ENCODE results near the gene SAMD13.
"Not testable (repeated sequence)": the region's sequence is repeated elsewhere in the genome, so short reads cannot be mapped to it uniquely, and the experiment has no call there.

Gene SAMD13

DNA sequence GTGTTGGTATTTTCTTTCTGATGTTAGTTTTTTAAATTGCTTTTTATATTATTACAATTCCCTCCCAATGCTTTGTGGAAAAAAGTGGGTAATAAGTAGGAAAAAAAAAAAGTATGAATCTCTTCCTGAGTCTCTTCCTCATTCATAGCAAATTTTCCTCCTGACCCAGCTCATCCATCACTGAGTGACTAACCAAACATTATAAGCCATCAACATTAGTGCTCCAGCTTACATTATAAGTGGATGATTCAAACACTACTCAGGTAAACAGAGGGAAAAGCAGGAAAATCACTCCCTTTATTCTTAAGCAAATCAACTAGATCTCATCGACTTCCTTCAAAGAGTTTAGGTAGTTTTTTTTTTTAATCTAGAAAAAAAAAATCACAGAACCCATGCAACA lies 15.4 kb upstream of the SAMD13 start:
- no peak for DNase-seq (ENCODE audit: low spot score)

DNA sequence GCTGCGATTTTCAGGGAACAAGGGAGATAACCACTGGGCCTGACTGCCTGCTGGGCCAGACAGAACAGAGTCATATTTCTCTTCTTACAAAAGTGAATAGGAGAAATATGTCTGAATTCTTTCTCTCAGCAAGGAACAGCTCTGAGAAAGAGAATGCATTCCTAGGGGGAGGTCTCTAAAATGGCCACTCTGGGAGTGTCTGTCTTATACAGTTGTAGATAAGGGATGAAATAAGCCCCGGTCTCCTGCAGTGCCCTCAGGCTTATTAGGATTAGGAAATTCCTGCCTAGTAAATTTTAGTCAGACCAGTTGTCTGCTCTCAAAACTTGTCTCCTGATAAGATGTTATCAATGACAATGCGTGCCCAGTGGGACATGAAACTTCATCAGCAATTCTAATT lies 14.1 kb upstream of the SAMD13 start:
- DNase-seq (ENCODE audit: low spot score), result not testable (repeated sequence)

DNA sequence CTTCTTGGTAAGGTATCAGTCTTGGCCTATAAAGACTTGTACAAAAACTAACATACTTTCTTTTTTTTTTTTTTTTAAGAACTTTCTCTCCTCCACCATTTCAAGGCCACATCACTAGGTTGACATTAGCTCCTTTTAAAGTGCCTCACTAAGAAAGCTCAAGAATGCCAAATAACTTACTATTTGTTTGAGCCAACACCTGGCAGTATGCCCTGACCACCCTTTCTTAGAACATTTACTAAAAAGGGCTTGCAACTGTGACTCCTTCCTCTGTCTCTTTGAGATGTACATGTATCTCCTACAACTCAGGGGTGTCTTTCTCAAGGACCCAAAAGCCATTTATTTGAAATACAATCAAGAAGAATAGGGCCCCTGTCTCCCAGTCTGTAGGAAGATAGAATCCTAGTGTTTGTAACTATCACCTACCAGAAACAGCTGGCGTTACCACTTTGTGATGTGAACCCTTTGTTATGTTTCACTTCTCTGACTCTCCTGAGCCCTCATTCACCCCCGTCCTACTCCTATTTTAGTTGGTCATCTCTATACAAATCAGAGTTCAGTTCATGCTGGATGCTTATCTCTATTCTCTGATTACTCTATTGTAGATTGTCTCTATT lies 12.2 kb upstream of the SAMD13 start:
- DNase-seq (ENCODE audit: low spot score), result no peak

DNA sequence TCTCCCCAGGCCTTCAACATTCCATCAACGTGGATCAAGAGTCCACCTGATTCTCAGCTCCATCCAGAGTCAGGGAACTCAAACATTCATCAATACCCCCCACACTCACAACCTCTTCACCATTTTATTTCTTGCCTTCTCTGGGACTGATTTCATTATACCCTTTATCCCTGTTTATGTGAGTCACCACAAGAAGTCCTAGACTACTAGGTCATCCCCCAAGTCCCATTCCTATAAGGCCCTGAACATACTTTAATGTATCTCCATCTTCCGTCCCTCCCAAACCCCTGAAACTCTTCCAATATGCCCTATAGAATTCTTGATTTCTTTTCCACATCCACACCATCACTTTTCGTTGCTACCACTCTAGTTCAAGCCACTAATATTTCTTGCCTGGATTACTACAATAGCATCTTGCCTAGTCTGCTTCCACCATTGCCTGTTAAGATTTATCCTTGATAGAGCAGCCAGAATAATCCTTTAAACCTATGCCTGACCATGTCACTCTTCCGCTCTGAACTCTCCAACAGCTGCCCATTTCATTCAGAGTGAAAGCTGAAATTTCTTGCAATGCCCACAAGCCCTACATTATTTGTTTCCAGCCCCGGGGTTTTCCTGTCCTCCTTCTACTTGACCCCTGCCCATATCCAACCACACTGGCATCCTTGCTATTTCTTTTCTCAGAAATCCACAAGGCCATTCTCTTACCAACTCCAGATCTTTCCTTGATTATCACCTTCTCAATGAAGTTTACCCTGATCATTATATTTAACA lies 9.4 kb upstream of the SAMD13 start:
- no peak for DNase-seq (ENCODE audit: low spot score)

DNA sequence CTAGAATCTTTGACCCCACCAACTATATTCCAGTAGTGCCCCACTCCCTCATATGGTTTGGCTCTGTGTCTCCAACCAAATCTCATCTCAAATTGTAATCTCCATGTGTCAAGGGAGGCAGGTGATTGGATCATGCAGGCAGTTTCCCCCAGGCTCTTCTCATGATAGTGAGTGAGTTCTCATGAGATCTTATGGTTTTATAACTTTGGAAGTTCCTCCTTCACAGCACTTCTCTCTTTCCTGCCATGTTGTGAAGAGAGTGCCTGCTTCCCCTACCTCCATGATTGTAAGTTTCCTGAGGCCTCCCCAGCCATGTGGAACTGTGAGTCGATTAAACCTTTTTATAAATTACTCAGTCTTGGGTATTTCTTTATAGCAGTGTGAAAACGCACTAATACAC lies 7.7 kb upstream of the SAMD13 start:
- DNase-seq (ENCODE audit: low spot score), result no peak

DNA sequence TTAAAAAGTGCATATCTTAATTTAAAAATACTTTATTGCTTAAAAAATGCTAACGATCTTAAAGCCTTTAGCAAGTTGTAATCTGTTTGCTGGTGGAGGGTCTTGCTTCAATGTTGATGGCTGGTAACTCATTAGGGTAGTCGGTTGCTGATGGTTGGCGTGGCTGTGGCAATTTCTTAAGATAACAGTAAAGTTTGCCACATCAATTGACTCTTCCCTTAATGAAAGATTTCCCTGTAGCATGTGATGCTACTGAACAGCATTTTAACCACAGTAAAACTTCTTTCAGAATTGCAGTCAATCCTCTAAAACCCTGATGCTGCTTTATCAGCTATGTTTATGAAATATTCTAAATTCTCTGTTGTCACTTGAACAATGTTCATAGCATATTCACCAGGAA lies 6.8 kb upstream of the SAMD13 start:
- no peak for DNase-seq (ENCODE audit: low spot score)

DNA sequence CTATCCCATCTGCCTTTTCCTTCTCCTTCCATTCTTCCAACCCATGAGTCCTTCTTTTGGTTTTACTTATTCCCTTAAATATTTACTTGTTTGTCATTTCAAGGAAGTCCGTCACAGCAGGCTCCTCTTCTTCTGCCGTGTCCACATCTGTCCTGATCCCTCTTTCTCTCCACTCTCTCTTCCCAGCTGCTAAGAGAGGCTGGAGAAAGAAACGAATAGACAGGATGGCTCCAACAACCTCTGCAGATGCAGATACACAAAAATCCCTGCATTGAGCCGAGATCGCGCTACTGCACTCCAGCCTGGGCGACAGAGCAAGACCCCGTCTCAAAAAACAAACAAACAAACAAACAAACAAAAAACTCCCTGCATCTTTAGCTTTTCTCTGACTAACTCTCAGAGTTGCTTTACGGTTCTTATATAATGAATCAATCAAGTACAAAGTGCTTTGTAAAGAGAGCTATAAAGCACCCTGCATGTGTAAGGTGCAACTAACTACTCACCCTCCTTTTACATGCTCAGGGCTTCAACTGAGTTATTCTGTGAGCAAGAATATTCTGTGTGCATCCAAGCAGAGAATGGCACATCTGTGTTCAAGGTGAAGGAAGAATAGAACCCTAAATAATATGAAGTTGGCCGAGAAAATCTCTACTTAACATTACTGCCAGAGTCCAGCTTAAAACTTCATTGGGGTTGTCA lies 3.8 kb upstream of the SAMD13 start:
- DNase-seq (ENCODE audit: low spot score), result no peak

DNA sequence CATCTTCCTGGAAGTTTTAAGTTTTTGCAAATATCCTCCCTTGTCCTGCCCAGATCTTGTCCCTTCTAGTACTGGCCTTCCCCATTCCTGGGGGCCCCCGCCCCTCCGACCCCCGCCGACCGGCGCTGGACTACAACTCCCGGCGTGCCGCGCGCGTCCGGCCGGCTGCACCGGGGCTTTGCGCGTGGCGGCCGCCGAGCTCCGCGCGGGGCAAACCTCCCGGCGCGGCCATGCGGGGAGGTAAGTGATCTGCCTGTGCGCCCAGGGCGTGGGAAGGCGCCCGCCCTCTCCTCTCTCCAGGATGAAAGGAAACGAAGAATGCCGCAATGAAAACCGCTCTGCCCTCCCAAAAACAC lies 3.2 kb upstream of the SAMD13 start:
- DNase-seq (ENCODE audit: low spot score), result peak; percentile 40

DNA sequence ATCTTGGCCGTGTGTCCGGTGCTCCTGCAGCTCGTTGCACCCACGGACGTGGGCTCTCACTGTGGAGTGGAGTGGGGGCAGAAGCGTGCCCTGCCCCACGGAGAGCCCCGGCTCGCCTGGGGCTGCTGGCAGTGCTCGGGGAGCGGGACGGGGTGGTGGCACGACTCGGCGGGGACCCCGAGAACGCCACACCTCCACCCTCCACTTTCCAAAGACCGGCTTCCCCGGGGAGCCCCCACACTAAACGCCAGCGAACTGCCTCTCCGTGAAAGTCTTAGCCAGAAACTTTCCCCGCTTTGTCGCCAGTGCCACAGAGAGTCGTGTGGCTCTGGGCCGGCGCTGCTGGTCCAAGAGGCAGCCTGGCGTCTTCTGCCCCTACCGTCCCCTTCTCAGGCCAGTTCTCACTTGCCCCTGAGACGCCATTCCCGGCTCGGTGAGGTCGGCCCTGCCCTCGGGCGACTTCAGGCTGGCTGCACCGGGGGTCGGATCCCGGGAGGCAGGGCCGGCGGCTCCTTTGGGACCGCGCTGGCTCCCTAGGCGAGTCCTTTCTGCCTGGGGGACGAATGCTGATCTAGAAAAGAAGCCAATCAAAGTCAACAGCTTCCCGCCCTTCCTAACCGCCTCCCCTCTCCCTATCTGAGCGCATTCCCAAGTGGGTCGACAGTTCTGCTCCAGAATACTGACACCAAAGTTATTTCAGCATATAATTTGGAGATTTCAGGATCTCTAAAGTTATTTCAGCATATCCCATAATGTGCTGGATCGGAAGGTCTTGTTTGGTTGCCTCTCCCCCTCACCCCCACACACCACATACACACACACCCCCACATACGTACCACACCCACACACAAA lies 2.6 kb upstream of the SAMD13 start:
- DNase-seq (ENCODE audit: low spot score), result peak; percentile 6

DNA sequence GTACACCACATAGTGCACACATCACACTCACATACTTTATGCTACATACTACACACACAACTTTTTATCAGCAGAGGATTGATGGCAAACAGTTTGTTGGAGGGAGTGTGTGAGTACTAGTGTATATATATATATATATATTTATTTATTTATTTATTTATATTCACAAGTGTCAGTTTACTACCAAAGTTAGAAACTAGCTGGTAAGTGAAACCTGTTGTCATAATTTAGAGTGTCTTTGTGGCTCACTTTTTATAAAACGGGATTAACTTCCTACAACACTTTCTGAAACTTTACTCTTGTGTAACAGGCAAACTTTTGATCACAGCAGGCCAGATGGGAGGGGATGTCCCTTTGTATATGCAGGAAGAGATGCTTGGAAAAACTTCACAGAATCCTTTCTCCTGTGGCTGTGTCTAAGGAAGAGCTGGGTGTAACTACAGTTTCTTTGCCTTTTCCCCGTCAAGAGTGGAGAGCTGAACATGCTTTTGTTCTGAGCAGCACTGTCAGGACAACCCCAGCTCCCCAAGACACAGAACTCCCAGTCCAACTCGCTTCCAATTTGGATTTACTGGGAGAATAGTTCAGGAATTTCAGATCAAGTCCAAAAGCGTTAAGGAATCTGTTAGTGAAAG lies 1.9 kb upstream of the SAMD13 start:
- no peak for DNase-seq (ENCODE audit: low spot score)

DNA sequence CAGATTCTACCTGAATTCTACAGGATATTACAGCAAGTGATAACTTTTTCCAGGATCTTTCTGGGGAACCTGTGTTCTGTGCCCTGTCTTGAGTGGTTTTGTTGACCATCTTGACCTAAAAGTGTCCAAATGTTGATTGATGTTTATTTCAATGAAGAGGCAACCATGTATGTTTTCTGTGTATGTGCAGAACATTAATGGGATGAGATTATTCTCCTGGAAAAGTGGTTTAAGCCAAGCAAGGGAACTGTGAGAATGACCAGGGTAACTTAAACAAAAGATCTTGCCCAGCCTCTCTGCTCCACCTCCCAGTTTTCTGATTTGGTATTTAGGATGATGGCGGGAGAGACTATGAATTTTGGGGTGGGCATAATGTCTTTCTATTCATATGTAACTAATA lies 1.0 kb upstream of the SAMD13 start:
- no peak for DNase-seq (ENCODE audit: low spot score)

DNA sequence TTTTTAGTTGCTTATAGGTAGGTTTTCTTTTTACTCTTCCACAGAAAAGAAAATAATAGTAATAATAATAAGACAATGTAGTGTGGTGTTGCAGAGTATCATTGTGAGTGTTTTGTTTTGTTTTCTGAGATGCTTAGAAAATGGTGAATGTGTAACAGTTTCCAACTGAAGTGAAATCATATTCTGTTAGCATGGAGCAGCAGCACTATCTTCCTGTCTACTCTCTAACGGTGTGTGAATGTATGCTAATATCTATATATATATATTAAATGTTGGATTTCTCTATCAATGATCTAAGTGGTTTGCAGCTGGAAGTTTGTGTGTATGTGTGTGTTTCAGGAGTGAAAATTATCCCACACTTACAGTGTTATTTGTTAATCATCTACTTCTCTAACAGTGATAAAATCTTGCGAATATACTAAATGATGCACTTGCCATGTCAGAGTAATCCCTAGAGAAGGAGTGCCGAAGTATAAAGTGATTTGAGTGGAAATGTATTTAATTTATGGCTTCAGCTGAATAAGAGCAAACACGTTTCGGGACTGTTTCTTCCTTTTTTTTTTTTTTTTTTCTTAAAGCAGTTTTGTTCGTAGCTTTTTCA lies 377 bp downstream of the SAMD13 start:
- no peak for DNase-seq (ENCODE audit: low spot score)

DNA sequence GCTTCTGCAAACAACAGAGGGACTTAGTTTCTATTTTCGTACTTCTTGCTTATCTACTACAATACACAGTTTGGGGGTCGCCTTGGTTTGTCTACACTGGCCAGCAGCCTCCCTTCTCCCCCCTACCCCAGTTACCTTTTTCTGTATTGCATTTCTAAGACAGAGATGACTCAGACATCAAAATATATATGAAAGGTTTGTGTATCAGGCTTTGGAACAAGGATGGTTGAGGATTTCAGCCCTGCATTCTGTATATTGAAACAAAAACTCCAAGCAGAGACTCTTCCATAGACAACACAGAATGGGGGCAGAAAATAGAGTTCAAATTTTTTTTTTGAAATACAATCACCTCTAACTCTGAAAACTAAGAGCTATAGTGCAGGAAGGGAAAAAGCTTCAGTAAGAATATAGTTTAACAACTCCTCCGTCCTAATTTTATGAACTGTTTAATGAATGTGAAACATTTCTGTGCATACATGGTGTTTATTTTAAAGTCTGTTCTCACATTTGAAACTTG lies 1.9 kb downstream of the SAMD13 start:
- DNase-seq (ENCODE audit: low spot score), result no peak

DNA sequence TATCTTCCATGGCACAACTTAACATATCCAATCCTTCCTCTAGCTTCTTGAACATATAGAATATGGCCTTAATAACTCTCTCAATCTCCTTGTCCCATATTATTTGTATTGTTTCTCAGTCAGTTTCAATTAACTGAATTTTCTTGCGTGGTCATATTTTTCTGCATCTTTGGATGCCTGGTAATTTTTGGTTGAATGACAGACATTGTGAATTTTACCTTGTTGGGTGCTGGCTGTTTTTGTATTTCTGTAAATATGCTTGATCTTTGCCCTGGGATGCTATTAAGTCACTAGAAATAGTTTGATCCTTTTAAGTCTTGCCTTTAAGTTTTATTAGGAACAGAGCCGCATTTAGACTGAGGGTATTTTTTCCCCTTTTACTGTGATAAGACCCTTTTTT lies 5.9 kb downstream of the SAMD13 start:
- DNase-seq (ENCODE audit: low spot score), result no peak

DNA sequence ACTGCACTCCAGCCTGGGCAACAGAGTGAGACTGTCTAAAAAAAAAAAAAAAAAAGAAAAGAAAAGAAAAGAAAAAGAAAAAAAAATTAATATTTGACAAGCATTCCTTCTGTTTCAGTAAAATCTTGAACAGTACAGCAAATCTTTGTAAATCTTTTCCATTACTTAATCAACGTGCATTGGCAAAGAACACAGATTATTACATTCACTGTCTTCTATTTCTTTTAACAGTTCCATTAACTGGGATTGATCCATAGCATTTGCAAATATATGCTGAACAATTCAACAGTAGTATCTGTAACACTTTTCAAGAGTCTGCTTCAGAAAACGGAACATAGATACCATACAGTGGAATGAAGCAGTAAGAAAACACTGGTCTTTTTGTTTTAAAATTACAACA lies 9.8 kb downstream of the SAMD13 start:
- no peak for DNase-seq (ENCODE audit: low spot score)

DNA sequence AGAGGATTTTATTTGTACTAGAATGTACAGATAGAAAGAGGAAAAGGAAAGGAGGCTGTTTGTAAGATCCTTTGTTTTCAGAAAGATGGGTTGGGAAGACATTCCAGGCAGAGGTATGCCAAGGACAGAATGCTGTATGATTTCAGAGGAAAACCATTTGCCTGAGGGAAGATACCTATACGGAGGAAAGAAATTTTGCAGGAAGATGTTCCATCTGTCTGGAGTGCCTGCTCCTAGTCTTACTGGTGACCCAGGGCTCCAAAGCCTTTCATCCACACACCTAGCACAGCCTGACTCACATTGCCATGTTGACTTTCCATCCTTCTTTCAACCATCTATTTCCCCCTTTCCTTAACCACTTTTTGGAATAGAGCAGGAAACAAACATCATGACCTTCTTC lies 18.2 kb downstream of the SAMD13 start:
- no peak for DNase-seq (ENCODE audit: low spot score)

DNA sequence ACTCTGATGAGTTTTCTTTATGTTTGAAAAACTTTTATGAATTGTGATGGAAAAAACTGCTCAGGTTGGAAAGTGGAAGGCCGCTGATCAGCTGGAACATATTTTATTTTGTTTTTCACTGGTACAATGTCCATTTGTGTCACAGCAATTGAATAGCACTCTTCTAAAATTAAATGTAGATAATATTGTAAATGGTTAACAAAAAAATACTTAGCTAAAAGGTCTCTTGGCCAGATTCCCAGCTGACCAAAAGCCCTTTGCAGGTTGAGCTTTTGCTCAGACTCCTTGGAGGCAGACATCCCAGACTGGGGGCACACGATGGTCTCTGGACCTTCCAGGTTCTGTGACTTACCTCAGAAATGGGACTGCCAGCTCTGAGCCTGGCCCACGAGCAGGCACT lies 26.3 kb downstream of the SAMD13 start:
- DNase-seq (ENCODE audit: low spot score), result no peak

DNA sequence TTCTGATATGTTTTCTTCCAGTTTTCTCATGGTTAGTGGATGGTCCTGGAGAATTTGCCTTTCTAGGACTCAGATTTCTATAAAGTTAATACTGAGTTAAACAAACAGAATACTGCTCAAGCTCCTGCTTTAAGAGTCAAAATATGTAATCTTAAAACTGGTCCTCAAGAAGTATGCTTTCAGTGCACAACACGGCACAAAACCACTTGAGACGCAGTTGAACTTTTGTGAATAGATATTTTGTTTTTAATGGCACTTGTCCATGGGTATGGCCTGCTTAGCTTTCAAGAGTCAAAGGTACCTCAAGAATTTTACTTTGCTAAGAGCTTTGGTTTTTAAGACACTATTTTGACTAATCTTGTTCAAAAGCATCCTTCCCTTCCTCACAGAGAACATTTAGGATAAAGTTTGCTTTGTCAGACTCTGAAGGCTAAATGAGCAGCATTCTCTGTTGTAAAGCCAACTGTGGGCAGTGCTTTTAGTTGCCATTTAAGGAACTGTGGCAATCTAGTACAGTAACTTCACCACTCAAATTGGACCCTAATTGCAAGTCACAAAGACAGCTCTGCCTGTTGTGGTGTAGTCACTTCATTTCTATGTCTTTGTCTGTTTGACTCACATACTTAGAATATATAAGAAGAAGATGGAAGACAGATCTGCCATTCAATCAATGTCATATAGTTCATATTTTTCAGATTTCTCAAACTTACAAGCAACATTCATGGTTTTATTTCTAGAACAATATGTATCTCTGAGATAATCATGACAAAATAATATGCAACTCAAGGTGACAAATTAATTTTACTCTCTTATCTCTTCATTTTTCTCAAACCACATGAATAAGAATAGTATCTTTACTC lies 28.8 kb downstream of the SAMD13 start:
- DNase-seq (ENCODE audit: low spot score), result no peak

DNA sequence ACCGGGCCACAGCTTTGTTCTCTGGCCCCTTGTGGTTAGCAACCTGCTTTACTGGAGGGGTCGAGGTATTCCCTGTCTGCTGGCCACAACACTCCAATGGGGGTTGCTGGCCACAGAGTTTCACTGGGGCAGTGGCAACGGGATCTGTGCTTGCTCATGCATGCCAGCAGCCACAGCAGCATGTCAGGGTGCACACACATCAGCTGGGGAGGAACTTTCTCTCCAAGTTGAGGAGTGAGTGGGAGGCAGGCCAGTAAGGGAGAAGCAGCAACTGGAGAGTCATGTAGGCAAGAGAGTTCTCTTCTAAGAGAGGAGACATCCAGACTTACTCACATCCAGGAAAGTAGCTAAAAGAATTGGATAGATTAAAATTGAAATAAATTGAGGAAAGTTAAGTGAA lies 38.0 kb downstream of the SAMD13 start:
- DNase-seq (ENCODE audit: low spot score), result no peak

DNA sequence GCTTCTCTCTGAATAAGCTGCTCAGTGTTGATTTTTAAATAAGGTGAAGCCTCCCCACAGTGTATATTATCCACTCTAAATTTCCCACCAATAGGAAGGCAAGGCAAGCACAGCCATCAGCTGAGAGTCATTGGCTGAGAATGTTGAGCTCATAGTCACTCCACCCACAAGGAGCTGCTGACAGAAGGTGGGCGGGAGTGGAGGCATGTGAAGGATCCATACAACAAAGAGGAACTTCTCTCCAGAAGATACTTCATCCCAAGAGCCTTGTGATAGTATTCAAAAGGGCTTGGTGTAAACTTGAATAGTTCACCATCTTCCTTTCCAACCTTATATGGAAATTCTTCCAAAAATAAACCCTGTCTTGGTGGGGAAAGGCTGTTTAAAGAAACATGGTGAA lies 42.8 kb downstream of the SAMD13 start:
- no peak for DNase-seq (ENCODE audit: low spot score)

DNA sequence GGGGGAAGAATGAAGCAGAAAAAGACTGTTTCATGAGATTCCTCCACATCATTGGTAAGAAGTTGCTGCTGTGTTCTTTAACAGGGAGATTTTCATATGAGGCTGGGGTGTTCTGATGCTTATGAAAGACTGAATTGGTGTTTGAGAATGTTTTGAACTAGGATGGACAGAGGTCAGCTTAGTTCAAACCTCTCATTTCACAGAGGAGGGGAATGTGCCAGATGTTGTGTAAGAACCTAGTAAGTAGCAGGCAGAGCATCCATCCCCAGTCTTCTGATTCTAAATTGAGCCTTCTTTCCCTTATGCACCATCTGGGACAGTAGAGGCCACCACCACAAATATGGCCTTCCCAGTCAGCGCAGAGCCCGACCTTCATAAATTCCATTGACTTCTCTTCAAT lies 43.7 kb downstream of the SAMD13 start:
- DNase-seq (ENCODE audit: low spot score), result no peak
